Ovary (tissue), 9 donors: ENCODE data around the gene ZNF23. TPM values are rescaled to one million over a fixed set of nuclear protein-coding genes. Genes with fewer than 3 reads are reported as not detected.

ENCODE experiments used
- DNase-seq, 5 donors: peaks; one replicate each; pipeline ENCODE4 v3.0.0-alpha.2; 2019 to 2020
- H3K27ac ChIP-seq, 2 donors: fragments of 200-600 bp; one replicate each; pipeline versions ENCODE4 v1.5.1 to v1.8.0; 2019 to 2022
- H3K27me3 ChIP-seq: fragments of 200-600 bp; one replicate; pipeline ENCODE4 v1.8.0; 2022
- H3K36me3 ChIP-seq: fragments of 200-600 bp; sonication (generic); one replicate; pipeline ENCODE4 v1.5.1; 2019
- H3K4me1 ChIP-seq: one replicate; pipeline ENCODE4 v1.8.1; 2013; ENCODE audit warnings: mild to moderate bottlenecking, moderate library complexity; ENCODE audit not compliant: insufficient read depth
- H3K4me3 ChIP-seq: fragments of 200-600 bp; sonication (generic); one replicate; pipeline ENCODE4 v1.5.1; 2017
- H3K9me3 ChIP-seq, 2 donors: fragments of 200-600 bp in 1 of 2; sonication (generic) in 1 of 2; one replicate each; pipeline versions ENCODE4 v1.5.1 to v1.8.1; 2013 to 2019; ENCODE audit warnings: mild to moderate bottlenecking in 1 of 2, moderate library complexity in 1 of 2
- CTCF ChIP-seq, 3 donors: fragments of 450-650 bp in 2 of 3; fragments of 200-600 bp in 1 of 3; IDR thresholded peaks; one replicate each; pipeline versions ENCODE4 v1.5.1 to v1.8.0; 2016 to 2022; ENCODE audit warnings: antibody characterized with exemption in 3 of 3, mild to moderate bottlenecking in 1 of 3
- EP300 ChIP-seq: sonication (generic); formaldehyde crosslinking; IDR thresholded peaks from one replicate; pipeline ENCODE4 v1.6.1; 2017; ENCODE audit warnings: antibody characterized with exemption
- POLR2A ChIP-seq: fragments of 450-650 bp; IDR thresholded peaks from one replicate; pipeline ENCODE4 v1.6.1; 2017; ENCODE audit warnings: antibody characterized with exemption, mild to moderate bottlenecking, moderate library complexity
- WGBS, 3 donors: extraction: QIAGEN DNeasy Blood & Tissue Kit in 1 of 3; methylation state at CpG; one replicate each; pipeline versions ENCODE4 v1.1.5 to v1.1.7; 2013 to 2017; 5-methylcytosine and 5-hydroxymethylcytosine counted together
- intact Hi-C, 4 donors: fragments of 100-400 bp; cut with DNase I; formaldehyde crosslinking; loops; one replicate each; pipeline versions ENCODE4 v1.11.0 to v1.15.1; 2022 to 2023
- polyA plus RNA-seq, 2 donors: library from polyadenylated mRNA; stranded (reverse); fragments of 200-250 nt in 1 of 2; fragments of 350-450 nt in 1 of 2; fragmentation: Illumina TruSeq in 1 of 2; extraction: RNeasy Lipid Tissue Mini Kit (QIAGEN cat#74804) in 1 of 2; gene quantifications; one replicate each; pipeline ENCODE4 v1.2.3, GENCODE V29; 2013 to 2014
- total RNA-seq, 7 donors: library from RNA; depleted of rRNA in 2 of 7; stranded (reverse); fragments of >200 nt in 2 of 7; fragmentation: NEBNext Ultra II Directional in 3 of 7; extraction: Animal tissue kit (Norgen Biotek cat#: 25700) in 3 of 7; gene quantifications; one replicate each; pipeline versions ENCODE4 v1.1.0 to v1.2.4, GENCODE V29; 2016 to 2023
- donor health status: DM: no; HTN: no; CAD: no; lungs with moderate emphysema.
- donor health status: DM: no; HTN: no; CAD: no.
- donor health status: Bipolar disorder and iron deficiency.
- donor health status: DM: yes; HTN: yes; CAD: no.
- donor health status: DM: no; HTN: no; CAD: no.
- donor health status: DM: yes; HTN: yes; CAD: no.

Gene ZNF23
- total and polyA plus RNA-seq, 9 donors, result 5.4 to 10.8 (median 8.9) TPM

GRCh38 chr16:71441348-71442050 lies 20.5 kb downstream of the ZNF23 start:
- no peaks in the 10 kb centered on the region for H3K36me3 ChIP-seq
- H3K9me3 ChIP-seq, result peaks cover 2 to 14% of the 10 kb centered on the region in 2 donors
- no peak overlapping the region for H3K4me3 ChIP-seq
- no peak overlapping the region for H3K27ac ChIP-seq
- intact Hi-C loops, result loop anchor here in 1 of 4 donors (5.0 kb wide), 1 partner anchor 816 kb away; no protein-coding TSS in a partner anchor
- 28 to 41% (median 30%) methylated on average over 49 to 71 of the region's 71 CpGs for WGBS, 3 donors
- TF ChIP-seq POLR2A, result no peak
- TF ChIP-seq CTCF (IDR thresholded peaks at IDR 0.05), result no peak
- TF ChIP-seq EP300, result no peak
- H3K4me1 ChIP-seq, result no peaks in the 10 kb centered on the region
- no peak for DNase-seq
- no peaks in the 10 kb centered on the region for H3K27me3 ChIP-seq

- Histone ChIP-seq H3K27ac (no peak overlapping the region), H3K36me3 (no peaks in the 10 kb centered on the region), H3K9me3 (peaks cover 2 to 9% of the 10 kb centered on the region in 2 donors), H3K27me3 (no peaks in the 10 kb centered on the region), H3K4me3 (no peak overlapping the region), H3K4me1 (no peaks in the 10 kb centered on the region)
- WGBS, 3 donors, result 66 to 69% (median 68%) methylated on average over 25 of the region's 25 CpGs
- intact Hi-C loops, result loop anchor here in 1 of 4 donors (5.0 kb wide), 1 partner anchor 816 kb away; no protein-coding TSS in a partner anchor
- no peak for TF ChIP-seq POLR2A
- TF ChIP-seq EP300, result no peak
- TF ChIP-seq CTCF (IDR thresholded peaks at IDR 0.05), result no peak
- no peak for DNase-seq
Observed at GRCh38 chr16:71440669-71441347, 21.2 kb downstream of the ZNF23 start.

- Histone ChIP-seq H3K27ac (no peak overlapping the region), H3K36me3 (no peaks in the 10 kb centered on the region), H3K9me3 (peaks cover 0 to 8% of the 10 kb centered on the region in 2 donors), H3K4me3 (no peak overlapping the region), H3K27me3 (no peaks in the 10 kb centered on the region), H3K4me1 (no peaks in the 10 kb centered on the region)
- no peak for TF ChIP-seq POLR2A
- TF ChIP-seq EP300, result no peak
- no peak for TF ChIP-seq CTCF (IDR thresholded peaks at IDR 0.05)
- WGBS, 3 donors, result 42 to 50% (median 44%) methylated on average over 3 of the region's 3 CpGs
- intact Hi-C loops, result no loop called here
- no peak for DNase-seq
Observed at GRCh38 chr16:71439523-71439922, 22.5 kb downstream of the ZNF23 start.

DNA sequence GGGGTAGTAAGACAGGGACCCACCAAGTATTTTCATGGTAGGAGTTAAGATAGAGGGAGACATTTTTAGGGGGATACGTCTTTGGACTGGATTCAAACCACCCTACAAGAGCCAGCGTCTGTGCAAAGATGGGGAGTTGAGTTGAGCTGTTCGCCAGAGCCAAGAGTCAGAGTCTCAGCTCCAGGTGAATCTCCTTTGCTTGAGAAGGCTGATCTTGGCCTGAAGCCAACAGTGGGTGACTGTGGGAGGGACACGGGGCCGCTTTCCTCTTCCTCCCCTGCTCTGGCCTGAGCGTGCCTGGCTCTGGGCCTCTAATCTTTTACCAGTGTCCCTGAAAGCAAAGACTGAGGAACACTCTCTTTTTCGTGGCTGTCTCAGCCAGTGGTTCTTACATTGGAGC lies 25.6 kb downstream of the ZNF23 start:
- 63 to 69% (median 66%) methylated on average over 7 of the region's 7 CpGs for WGBS, 3 donors
- H3K36me3 ChIP-seq, result no peaks in the 10 kb centered on the region
- H3K27me3 ChIP-seq, result no peaks in the 10 kb centered on the region
- no peak for TF ChIP-seq EP300
- TF ChIP-seq CTCF (IDR thresholded peaks at IDR 0.05), result no peak
- no peak for TF ChIP-seq POLR2A
- intact Hi-C loops, result no loop called here
- H3K9me3 ChIP-seq, result no peaks in the 10 kb centered on the region
- DNase-seq, result no peak
- no peaks in the 10 kb centered on the region for H3K4me1 ChIP-seq
- H3K27ac ChIP-seq, result no peak overlapping the region
- H3K4me3 ChIP-seq, result no peak overlapping the region
